Stimulated activated CD4-positive, alpha-beta T cell treated with anti-CD3 and anti-CD28 coated beads, TNF-alpha, amount 100 ng/mL, for 1 hour (primary cell): ENCODE measurements around the gene RNF11.
A peak's percentile ranks its signal among the peaks of the same experiment; 100 is the strongest.
"Not testable (repeated sequence)": the region's sequence is repeated elsewhere in the genome, so short reads cannot be mapped to it uniquely, and the experiment has no call there.

Experiments used
- DNase-seq, 3 donors: peaks; one replicate each; pipeline ENCODE4 v3.0.0-alpha.2; 2020; ENCODE audit warnings: low read depth in 3 of 3, low spot score in 1 of 3

RNF11 gene

GRCh38 chr1:51227231-51227960 lies 8.7 kb upstream of the RNF11 start:
- not testable (repeated sequence) for DNase-seq

- not testable (repeated sequence) for DNase-seq
Observed at GRCh38 chr1:51228471-51228870, 7.6 kb upstream of the RNF11 start.

GRCh38 chr1:51230501-51231078 lies 5.5 kb upstream of the RNF11 start:
- DNase-seq, result no peak

GRCh38 chr1:51231120-51231519 lies 5.0 kb upstream of the RNF11 start:
- DNase-seq, result no peak

- DNase-seq, result no peak
Observed at GRCh38 chr1:51231896-51232295, 4.2 kb upstream of the RNF11 start.

GRCh38 chr1:51234236-51234635 lies 1.8 kb upstream of the RNF11 start:
- DNase-seq, result not testable (repeated sequence)

GRCh38 chr1:51234721-51235425 lies 1.2 kb upstream of the RNF11 start:
- peak in 2 of 3 donors; percentile 14 to 31 for DNase-seq

GRCh38 chr1:51236531-51237350 lies 668 bp downstream of the RNF11 start:
- peak in 1 of 3 donors; percentile 30 for DNase-seq

GRCh38 chr1:51237351-51238033 lies 1.4 kb downstream of the RNF11 start:
- no peak for DNase-seq

- no peak for DNase-seq
Observed at GRCh38 chr1:51238034-51238403, 1.9 kb downstream of the RNF11 start.

GRCh38 chr1:51240084-51240483 lies 4.0 kb downstream of the RNF11 start:
- DNase-seq, result no peak

GRCh38 chr1:51241119-51241518 lies 5.0 kb downstream of the RNF11 start:
- DNase-seq, result no peak

GRCh38 chr1:51242546-51242945 lies 6.5 kb downstream of the RNF11 start:
- DNase-seq, result no peak

- no peak for DNase-seq
Observed at GRCh38 chr1:51247022-51247421, 10.9 kb downstream of the RNF11 start.

- no peak for DNase-seq
Observed at GRCh38 chr1:51247499-51247898, 11.4 kb downstream of the RNF11 start.

GRCh38 chr1:51249445-51249844 lies 13.4 kb downstream of the RNF11 start:
- no peak for DNase-seq

- DNase-seq, result not testable (repeated sequence)
Observed at GRCh38 chr1:51250729-51251128, 14.7 kb downstream of the RNF11 start.

GRCh38 chr1:51251165-51251564 lies 15.1 kb downstream of the RNF11 start:
- not testable (repeated sequence) for DNase-seq

GRCh38 chr1:51252366-51252765 lies 16.3 kb downstream of the RNF11 start:
- DNase-seq, result no peak

- no peak for DNase-seq
Observed at GRCh38 chr1:51253691-51254090, 17.6 kb downstream of the RNF11 start.

- DNase-seq, result no peak
Observed at GRCh38 chr1:51255331-51255730, 19.3 kb downstream of the RNF11 start.
